Measurements from ENCODE around the gene ABI3. TPM values are rescaled to one million over a fixed set of nuclear protein-coding genes. Genes with fewer than 3 reads are reported as not detected.
A peak's percentile ranks its signal among the peaks of the same experiment; 100 is the strongest.

The ABI3 gene
- total RNA-seq, 1 donor from 2014 or later: 6.0 TPM

DNA sequence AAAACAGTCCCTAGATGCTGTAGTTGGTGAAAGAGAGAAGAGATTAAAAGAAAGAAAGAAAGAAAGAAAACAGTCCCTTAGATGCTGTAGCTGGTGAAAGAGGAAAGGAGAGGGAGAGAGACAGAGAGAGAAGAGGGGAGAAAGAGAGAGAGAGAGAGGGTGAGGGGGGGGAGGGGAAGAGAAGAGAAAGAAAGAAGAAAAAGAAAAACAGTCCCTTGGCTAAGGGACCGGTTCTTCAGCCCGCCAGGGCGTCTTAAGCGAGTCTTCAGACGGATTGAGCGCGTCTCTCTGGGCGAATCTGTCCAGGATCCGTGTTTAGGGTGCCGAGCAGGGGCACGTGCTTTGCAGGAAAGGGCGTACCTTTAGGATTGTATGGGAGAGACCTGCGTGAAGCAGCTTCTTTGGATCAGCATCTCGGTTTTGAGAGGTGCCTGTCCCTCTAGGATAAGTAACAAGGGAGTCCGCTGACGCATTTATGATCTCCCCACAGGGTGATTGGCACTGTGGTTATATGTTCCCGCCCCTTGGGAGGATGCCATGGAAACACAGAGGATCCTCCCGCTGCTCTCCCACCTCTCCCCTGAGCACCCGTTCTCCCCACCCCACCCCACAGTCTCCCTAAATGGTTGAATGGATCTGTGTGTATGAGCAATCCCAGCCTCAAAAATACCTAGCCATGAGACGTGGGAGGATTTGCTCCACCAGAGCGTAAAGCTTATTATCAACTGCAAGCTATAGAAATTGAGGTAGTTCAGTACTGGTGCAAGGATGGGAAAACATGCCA, 16.8 kb upstream of the ABI3 start:
- DNase-seq (ENCODE audit: low spot score): no peak
- intact Hi-C loops (cut with DNase I): no loop called here

DNA sequence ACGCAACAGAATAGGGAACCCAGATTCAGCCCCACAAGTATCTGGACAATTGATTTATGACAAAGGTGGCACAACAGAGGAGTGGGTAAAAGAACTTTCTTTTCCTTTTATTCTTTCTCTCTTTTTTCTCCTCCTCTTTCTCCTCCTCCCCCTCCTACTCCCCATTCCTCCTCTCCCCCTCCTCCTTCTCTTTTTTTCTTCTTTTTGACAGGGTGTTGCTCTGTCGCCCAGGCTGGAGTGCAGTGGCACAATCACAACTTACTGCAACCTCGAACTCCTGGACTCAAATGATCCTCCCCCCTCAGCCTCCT, 16.3 kb upstream of the ABI3 start:
- intact Hi-C loops (cut with DNase I): no loop called here
- DNase-seq (ENCODE audit: low spot score): no peak

DNA sequence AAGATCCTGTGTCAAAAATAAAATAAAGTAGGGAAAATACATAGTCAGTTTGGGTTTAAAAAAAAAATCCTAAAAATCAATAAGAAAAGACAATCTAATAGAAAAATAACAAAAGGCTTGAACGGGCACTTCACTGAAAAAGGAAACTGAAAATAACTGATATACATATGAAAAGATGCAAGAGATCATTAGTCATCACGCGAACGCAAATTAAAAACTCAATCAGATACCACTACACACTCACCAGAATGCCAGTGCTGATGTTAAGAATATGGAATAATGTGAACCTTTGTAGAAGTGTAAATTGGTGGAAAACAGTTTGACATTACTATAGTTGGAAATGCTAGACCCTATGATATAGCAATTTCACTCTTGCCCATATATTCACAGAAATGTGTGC, 14.8 kb upstream of the ABI3 start:
- intact Hi-C loops (cut with DNase I): no loop called here
- no peak for DNase-seq (ENCODE audit: low spot score)

DNA sequence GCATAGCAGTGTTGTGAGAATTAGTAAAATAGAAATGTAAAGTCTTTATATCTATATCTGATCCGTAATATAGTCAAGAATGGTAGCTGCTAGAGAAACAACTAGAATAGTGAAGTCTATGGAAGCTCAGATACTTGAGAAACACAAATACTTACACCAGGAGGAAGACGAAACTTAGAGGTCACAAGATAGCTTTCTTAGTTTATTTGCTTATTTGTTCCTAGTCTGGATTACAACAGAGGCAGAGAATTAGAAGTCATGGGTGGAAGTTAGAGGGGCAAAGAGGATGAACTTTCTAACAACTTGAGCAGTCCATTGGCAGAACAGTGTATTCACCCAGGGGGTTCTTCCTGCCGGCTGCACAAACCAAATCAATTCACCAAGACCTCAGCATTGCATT, 14.0 kb upstream of the ABI3 start:
- intact Hi-C loops (cut with DNase I): no loop called here
- no peak for DNase-seq (ENCODE audit: low spot score)

DNA sequence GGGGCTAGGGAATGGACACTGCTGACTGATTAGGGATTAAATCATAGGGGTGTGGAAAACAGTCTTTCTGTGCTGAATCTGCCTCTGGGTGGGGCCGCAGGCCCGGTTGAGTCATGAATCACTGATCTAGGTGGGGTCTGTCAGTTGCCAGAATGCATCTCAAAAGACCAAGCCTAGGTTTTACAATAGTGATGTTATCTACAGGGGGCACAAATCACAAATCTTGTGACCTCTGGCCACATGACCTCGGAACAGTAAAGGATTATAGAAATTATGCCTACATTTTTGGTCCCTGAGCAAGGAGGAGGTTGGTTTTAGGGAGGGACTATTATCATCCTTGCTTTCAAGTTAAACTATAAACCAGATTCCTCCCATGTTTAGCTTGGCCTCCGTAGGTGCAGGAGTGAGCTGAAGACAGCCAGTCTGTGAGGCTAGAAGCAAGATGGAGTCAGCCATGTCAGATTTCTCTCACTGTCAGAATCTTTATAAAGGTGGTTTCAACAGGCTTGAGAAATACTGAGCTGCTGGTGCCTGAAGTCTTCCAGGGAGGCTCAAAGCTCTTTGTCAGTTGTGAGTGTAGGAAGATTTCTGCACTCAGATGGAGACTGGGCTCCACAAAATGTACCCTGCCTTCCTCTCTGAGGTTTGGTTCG, 13.0 kb upstream of the ABI3 start:
- no peak for DNase-seq (ENCODE audit: low spot score)
- intact Hi-C loops (cut with DNase I): no loop called here

DNA sequence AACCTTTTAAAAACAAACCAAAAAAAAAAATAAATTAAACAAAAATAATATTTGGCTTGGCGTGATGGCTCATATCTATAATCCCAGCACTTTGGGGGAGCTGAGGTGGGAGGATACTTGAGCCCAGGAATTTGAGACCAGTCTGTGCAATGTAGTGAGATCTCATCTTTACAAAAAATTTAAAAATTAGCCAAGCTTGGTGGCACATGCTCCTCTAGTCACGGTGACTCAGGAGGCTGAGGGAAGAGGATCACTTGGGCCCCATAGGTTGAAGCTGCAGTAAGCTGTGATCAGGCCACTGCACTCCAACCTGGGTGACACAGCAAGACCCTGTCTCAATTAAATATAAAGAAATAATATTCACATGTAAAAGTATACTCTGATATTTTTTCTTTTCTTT, 12.3 kb upstream of the ABI3 start:
- intact Hi-C loops (cut with DNase I): no loop called here
- DNase-seq (ENCODE audit: low spot score): no peak

DNA sequence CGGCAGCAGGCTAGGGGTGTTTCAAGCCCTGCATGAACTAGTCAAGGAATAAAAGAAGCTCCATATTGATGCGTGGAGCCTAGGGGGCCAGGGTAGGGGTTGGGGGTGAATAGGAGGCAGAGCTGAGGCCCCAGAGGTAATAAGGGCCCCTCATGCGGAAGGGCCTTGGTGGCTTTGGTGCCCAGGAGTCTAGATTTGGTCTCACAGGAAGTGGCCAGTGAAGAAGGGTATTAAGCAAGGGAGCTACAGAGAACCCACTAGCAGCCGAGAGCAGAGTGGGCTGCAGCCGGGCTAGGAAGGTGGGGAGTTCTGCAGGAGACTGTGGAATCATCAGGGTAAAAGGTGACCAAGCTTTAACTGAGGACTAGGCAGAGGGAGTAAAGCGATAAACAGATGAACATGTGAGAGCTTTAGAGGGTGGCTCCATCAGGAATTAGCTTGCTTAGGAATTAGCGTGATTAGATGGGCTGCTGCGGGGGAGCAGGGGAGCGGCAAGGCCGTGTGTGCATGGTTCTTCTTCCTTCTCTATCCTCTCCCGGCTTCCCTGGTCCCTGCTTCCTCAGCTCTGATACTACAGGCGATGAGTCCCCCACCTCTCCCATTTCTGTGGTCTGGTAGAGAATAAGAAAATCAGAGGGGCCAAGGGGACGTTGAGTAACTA, 10.0 kb upstream of the ABI3 start:
- intact Hi-C loops (cut with DNase I): no loop called here
- no peak for DNase-seq (ENCODE audit: low spot score)

DNA sequence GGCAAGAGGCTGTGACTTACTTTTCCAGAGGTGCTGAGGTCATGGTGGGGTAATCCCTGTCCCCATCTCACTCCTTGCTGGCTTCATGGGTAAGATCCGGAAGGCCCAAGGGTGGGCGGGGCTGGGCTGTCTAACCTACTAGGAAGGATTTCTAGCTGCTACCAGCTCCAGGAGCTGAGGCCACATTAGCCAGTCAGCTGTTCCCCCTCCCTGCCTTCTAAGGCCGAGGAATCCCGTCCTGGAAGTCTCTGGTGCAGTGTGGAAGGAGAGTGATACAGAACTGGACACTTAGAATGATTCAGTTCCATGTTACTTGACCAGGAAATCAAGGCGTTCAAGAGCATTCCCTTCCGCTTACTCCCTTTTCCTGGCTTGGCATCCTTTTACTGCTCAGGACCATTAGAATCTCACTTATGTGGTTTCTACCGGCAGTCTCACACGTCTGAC, 9.0 kb upstream of the ABI3 start:
- no peak for DNase-seq (ENCODE audit: low spot score)
- intact Hi-C loops (cut with DNase I): no loop called here

DNA sequence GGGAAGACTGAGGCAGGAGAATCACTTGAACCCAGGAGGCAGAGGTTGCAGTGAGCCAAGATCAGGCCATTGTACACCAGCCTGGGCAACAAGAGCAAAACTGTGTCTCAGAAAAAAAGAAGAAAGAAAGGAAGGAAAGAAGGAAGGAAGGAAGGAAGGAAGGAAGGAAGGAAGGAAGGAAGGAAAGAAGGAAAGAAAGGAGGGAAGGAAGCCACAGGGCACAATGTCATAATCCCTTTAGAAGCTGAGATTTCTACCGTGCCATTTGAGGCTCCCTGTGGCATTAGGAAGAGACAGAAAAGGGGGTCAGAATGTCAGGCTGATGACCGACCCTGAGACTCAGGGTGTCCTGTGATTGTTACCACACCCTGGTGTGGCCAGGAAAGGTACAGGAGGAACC, 6.7 kb upstream of the ABI3 start:
- intact Hi-C loops (cut with DNase I): no loop called here
- no peak for DNase-seq (ENCODE audit: low spot score)

DNA sequence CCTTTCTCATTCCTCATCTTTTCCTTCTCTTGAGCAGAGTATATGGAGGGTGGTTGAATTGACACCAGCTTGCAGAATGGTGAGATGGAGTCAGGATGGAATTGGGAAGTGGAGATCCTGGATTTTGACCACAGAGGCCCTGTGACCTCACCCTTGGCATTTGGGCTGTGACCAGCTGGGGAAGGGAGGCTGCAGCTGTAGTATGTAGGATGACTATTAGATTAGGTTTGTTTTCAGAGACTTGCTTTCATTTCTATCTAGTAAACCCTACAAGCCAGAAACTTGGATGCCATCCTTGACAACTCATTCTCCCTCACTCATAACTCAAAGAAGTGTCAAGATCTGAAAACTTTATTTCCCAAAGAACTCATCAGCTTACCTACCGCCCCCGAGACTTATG, 6.0 kb upstream of the ABI3 start:
- DNase-seq (ENCODE audit: low spot score): no peak
- intact Hi-C loops (cut with DNase I): no loop called here

DNA sequence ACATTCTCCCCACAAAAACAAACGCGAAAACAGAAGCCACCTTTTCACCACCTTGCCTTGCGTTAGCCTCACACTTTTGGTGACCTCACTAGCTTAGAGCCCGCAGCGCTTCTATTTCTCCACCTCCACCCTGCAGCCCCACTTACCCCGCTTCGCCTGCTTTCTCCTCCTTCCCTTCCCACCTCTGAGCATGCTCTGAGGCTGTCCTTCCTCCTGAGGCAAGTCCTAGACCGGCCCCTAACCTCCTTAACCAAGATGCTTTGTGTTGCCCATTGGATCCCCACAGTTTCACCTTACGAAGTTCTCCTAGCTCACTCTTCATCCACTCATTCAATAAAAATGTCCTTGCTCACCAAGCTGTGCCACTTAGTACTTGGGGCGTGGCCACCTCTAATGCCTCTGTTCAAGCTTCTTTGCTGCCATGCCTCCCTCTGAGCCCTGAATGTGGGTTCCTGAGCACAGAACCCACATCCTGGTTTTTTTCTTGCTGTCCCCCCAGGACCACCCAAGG, 1.4 kb upstream of the ABI3 start:
- DNase-seq (ENCODE audit: low spot score): no peak

DNA sequence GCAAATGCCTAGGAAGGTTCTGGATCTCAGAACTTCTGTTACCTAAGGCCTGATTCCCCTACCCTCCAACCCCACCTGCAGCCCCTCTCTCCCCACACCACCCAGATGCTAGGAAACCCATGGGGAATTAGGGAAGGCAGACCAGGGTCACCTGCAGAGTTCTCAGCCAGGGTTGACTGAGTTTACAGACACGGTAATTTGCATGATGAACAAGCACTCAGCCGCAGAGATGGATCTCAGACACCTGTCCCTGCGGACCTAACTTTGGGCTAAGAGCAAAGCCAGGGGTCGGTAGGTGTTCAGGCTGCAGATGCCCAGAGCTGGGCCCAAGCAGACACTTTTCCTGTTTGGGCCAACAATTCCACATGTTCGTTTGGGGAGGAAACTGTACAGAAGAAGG, 2.9 kb downstream of the ABI3 start:
- DNase-seq (ENCODE audit: low spot score): no peak
- intact Hi-C loops (cut with DNase I): no loop called here

More for the DNA sequence above, 1.4 kb upstream of the ABI3 start:
- intact Hi-C loops (cut with DNase I): no loop called here

DNA sequence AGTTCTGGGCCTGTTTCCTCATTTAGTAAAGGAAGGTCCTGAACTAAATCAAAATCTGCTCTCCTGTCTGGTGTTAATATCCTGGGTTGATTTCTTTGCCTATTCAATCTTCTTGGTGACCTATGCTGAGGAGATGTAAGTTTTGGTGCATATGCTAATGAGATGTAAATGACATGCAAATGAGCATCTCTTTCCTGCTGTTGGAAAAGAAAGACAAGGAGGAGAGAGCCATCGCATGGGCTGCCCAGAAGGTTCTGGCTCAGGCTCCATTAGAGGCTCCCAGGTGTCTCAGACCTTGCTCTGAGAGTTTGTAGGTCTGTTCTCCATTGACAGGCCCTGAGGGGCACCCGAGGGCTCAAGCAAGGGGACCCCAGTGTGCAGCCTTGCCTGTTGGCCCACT, 3.3 kb downstream of the ABI3 start:
- DNase-seq (ENCODE audit: low spot score): no peak
- intact Hi-C loops (cut with DNase I): no loop called here

DNA sequence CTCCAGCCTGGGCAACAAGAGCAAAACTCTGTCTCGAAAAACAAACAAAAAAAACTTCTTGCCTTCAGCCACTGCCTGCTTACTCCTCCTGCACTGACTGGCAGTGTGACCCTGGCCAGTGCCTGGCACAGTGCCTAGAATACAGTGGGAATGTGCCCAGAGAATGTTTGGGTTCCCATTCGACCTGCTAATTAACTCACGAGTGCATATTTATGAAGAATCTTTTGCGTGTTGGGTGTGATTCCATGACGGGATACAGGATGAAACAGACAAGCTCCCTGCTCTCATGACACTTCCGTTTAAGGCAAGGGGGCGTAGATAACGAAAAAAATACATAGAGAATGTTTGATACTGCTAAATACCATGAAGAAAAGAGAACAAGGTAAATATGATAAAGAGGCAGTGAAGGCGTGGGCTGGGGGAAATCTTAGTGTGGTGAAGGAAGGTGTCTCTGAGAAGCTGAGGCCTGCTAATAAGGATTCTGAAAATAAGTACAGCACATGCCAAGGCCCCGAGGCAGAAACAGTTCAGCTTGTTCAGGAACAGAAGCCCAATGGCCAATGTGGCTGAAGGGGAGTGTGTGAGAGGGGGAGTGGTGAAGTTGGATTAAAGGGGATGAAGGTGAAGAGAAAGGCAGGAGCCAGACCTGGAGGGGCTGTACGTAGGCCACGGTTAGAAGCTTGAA, 4.3 kb downstream of the ABI3 start:
- no peak for DNase-seq (ENCODE audit: low spot score)
- intact Hi-C loops (cut with DNase I): no loop called here

DNA sequence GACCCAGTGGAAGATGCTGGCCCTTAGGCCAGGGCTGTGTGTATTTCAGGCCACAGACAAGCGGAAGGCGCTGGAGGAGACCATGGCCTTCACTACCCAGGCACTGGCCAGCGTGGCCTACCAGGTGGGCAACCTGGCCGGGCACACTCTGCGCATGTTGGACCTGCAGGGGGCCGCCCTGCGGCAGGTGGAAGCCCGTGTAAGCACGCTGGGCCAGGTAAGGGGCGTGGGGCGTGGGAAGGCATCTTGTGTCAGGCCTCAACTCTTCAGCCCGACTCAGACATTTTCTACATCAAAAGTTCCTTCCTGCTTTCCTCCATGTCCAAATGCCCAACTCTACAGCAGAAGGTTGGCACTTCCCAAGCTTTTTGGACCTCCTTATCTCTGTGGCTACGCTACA, 6.0 kb downstream of the ABI3 start:
- no peak for DNase-seq (ENCODE audit: low spot score)
- intact Hi-C loops (cut with DNase I): no loop called here

DNA sequence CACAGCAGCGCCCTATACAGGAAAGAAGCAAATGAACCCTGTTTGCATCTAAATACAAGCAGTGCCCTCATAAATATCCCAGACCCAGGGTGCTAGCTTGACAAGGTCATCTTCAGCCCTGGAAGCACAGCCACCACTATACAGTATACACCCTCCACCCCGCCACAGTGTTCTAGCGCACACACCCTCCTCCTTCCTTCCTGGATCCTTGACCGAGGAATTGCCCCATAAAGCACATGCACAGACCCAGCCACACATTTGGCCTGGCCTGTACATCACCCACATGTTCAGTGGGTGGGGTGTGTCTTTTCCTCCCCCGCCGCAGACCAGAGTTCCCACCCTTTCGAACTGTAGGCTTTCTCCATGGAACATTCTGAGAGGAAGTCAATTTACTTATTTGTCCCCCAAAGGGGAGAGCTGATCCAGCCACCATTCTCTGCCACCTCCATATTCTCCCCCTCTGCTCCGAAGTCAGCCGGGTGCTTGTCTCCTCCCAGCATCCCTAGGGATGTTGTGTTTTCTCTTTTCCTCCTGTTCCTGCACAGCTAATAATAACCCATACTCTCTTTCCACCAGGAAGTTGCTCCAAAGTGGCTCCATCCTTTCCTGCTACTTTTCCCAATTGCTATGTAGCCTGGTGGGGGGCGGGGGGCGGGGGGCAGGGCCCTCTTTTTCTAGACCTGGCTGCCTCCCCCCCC, 6.6 kb downstream of the ABI3 start:
- DNase-seq (ENCODE audit: low spot score): no peak
- intact Hi-C loops (cut with DNase I): no loop called here

DNA sequence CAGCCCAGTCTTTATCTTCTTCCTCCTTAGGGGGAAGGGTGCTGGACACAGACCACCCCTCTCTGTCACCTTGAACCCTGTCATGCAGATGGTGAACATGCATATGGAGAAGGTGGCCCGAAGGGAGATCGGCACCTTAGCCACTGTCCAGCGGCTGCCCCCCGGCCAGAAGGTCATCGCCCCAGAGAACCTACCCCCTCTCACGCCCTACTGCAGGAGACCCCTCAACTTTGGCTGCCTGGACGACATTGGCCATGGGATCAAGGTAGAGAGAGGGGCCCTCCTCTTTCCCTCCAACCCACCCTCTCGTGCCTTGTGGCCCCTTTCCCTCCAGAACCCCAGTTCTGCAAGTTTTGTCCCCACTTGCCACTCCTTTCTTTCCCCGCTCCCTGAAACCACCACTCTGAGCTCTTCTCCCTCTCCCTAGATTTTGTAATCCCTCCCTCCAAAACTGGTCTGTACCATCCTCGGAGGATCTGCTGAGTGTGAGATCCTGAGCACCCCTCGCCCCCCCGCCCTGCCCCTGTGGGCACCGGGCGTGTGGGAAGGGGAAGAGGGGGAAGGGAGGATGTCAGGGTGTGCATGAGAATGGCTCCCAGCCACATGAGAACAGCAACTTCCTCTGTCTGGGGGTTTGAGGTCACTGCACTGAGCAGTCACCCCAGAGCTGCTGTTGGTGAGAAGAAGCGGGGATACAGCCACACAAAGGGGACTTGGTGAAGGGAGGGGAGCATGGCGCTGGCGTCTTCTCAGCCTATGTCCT, 7.3 kb downstream of the ABI3 start:
- DNase-seq (ENCODE audit: low spot score): peak; percentile 88
- intact Hi-C loops (cut with DNase I): no loop called here

DNA sequence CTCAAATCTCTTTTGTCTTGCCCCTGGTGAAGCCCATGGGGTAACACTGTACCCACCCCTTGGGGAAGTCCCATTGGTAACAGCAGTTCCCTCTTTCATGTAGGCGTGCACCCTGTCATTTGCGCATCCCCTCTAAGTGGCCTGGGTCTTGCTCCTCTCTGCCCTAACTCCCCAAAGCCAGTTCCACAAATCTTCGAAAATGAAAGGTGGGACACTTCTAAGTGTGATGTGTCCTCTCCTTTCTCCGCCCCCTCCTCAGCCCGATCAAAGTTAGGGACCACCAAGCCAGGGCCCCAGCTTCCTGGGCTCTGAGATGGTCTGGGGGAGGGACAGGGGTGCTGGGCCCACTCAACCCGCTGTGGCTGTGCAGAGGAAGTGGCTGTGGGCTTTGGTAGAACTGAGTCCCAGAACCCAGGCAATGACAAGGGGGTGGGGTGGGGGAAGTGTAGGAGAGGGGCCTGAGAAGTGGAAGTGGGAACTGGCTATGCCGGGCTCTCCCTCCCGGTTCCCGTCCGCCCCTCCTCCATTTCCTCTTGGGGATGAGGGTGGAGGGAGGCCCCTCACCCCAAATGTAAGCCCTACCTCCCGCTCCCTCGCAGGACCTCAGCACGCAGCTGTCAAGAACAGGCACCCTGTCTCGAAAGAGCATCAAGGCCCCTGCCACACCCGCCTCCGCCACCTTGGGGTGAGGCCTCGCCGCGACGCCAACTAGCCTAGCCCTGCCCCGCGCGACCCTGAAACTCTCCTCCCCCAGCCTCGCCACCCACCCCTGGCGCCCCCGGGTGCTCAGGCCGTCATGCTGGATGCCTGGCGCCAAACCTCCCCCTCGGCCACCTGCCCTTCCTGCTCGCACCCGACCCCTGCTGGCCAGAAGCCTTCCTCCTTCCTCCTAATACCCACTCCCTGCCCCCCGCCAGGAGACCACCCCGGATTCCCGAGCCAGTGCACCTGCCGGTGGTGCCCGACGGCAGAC, 8.7 kb downstream of the ABI3 start:
- intact Hi-C loops (cut with DNase I): no loop called here
- no peak for DNase-seq (ENCODE audit: low spot score)
